Measurements from ENCODE around the gene PAX7.

GRCh38 chr1:18629659-18630510, 761 bp upstream of the PAX7 start:
- TF ChIP-seq POLR2AphosphoS5 (IDR thresholded peaks at IDR 0.05; ENCODE audit: low read depth, low read length) = no peak
- no peak for TF ChIP-seq SIN3A (IDR thresholded peaks at IDR 0.05; ENCODE audit: borderline replicate concordance, insufficient read depth, low read length)
- no peak for TF ChIP-seq TAF1 (IDR thresholded peaks at IDR 0.05; ENCODE audit: borderline replicate concordance, insufficient read depth, low read length)

Data from PFSK-1 (cell line).